ENCODE data around the gene TRABD2A.

DNA sequence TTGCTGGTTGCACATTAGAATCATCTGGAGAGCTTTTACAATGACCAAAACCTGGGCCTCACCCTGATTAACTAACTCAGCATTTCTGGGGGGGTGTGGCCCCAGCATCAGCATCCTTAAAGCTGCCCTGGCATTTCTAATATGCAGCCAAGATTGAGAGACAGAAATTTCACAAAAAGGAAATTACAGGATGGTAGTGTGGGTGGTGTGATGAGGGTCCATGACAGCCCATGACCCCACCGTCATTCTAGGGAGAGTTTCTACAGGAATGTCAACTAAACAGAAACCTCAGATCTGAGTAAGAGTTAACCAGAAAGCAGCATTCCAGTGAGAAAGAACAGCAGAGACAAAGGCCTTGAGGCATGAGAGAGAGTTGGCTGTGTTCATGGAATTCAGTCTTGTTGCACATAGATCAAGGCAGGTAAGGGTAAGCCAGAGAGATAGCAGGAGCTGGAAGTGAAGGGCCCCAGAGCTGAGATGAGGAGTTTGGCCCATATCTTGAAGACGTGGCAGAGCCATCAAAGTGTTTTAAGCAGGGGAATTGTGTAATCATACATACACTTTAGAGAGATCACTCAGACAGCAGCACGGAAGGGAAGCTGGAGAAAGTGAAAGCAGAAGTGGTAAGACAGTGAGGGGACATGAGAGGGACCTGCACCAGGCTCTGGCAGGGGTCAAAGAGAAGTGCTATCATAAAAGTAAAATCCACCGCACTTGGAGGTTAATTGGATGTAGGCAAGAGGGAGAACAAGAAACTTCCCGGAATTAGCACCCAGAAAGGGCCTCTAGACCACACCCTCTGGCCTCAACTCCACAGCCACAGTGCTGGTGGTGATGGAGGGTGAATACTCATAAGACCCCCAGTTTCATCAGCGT, 7.8 kb upstream of the TRABD2A start:
- TF ChIP-seq CTCF (IDR thresholded peaks at IDR 0.05), result no peak
- TF ChIP-seq POLR2A (IDR thresholded peaks at IDR 0.05), result no peak

Data from prostate gland (tissue), 2 donors.